Sigmoid colon (tissue), 3 donors: ENCODE measurements around the gene ATF5.

Source experiments
- POLR2A ChIP-seq, 2 donors: fragments of 450-650 bp; IDR thresholded peaks; one replicate each; pipeline ENCODE4 v1.6.1; 2016; ENCODE audit warnings: antibody characterized with exemption in 2 of 2, mild to moderate bottlenecking in 2 of 2, moderate library complexity in 2 of 2
- TF ChIP-seq, protein P1 (sequence below), 4 experiments: fragments of 450-650 bp in 3 of 4; fragments of 200-600 bp in 1 of 4; IDR thresholded peaks; one replicate each; pipeline ENCODE4 v1.5.1; 2016 to 2019; ENCODE audit warnings: antibody characterized with exemption in 4 of 4, mild to moderate bottlenecking in 3 of 4, moderate library complexity in 2 of 4

GRCh38 chr19:49929121-49929610 is at the start of gene ATF5, which contains the start of gene NUP62:
- TF ChIP-seq, protein P1, sequence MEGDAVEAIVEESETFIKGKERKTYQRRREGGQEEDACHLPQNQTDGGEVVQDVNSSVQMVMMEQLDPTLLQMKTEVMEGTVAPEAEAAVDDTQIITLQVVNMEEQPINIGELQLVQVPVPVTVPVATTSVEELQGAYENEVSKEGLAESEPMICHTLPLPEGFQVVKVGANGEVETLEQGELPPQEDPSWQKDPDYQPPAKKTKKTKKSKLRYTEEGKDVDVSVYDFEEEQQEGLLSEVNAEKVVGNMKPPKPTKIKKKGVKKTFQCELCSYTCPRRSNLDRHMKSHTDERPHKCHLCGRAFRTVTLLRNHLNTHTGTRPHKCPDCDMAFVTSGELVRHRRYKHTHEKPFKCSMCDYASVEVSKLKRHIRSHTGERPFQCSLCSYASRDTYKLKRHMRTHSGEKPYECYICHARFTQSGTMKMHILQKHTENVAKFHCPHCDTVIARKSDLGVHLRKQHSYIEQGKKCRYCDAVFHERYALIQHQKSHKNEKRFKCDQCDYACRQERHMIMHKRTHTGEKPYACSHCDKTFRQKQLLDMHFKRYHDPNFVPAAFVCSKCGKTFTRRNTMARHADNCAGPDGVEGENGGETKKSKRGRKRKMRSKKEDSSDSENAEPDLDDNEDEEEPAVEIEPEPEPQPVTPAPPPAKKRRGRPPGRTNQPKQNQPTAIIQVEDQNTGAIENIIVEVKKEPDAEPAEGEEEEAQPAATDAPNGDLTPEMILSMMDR (IDR thresholded peaks at IDR 0.05) = no peak
- TF ChIP-seq POLR2A (IDR thresholded peaks at IDR 0.05) = no peak
